ENCODE measurements around the gene PRLH. TPM values are rescaled to one million over a fixed set of nuclear protein-coding genes. Genes with fewer than 3 reads are reported as not detected.

PRLH gene
- not detected for total RNA-seq

GRCh38 chr2:237566401-237567235, at the start of gene PRLH:
PRLH (plus strand) TSS chr2:237566574; CDS start chr2:237566574, 0 bp downstream.
- Histone ChIP-seq H3K27me3 (no peaks in the 10 kb centered on the region), H3K4me1 (peaks cover under 1% of the 10 kb centered on the region), H3K36me3 (replicated peaks in 1 of 2; ENCODE audit: insufficient read depth in 1 of 2, low read depth in 2 of 2) (no peaks in the 10 kb centered on the region), H3K27ac (no peak within 1 kb of the TSS), H3K9me3 (no peaks in the 10 kb centered on the region), H3K4me3 (no peak within 1 kb of the TSS)
- DNase-seq: no peak
- TF ChIP-seq CTCF (IDR thresholded peaks at IDR 0.05): no peak
- TF ChIP-seq POLR2A (IDR thresholded peaks at IDR 0.05): no peak
- no peak for ATAC-seq
- 61 to 70% methylated on average over 24 to 31 of the region's 32 CpGs for WGBS, 2 donors
- intact Hi-C loops (cut with DNase I): loop anchor here (5.0 to 10.0 kb wide), 2 partner anchors 49 to 142 kb away; no protein-coding TSS in a partner anchor

- WGBS, 2 donors: 48 to 81% methylated on average over 4 of the region's 4 CpGs
- intact Hi-C loops (cut with DNase I): loop anchor here (5.0 kb wide), 1 partner anchor 50 kb away; the partner anchor contains the start of gene PRLH
- no peaks in the 10 kb centered on the region for H3K27me3 ChIP-seq
- TF ChIP-seq CTCF (IDR thresholded peaks at IDR 0.05): no peak
- no peak for TF ChIP-seq POLR2A (IDR thresholded peaks at IDR 0.05)
- peaks cover 13% of the 10 kb centered on the region for H3K4me1 ChIP-seq
- H3K27ac ChIP-seq: no peak overlapping the region
- DNase-seq: no peak
- no peak for ATAC-seq
- H3K4me3 ChIP-seq: no peak overlapping the region
- no peaks in the 10 kb centered on the region for H3K9me3 ChIP-seq
- H3K36me3 ChIP-seq (replicated peaks in 1 of 2; ENCODE audit: insufficient read depth in 1 of 2, low read depth in 2 of 2): no peaks in the 10 kb centered on the region
Observed at GRCh38 chr2:237517163-237517562, 49.2 kb upstream of the PRLH start.

- Histone ChIP-seq H3K36me3 (replicated peaks in 1 of 2; ENCODE audit: insufficient read depth in 1 of 2, low read depth in 2 of 2) (no peaks in the 10 kb centered on the region), H3K27me3 (no peaks in the 10 kb centered on the region), H3K27ac (no peak overlapping the region), H3K4me1 (peaks cover 7% of the 10 kb centered on the region), H3K9me3 (no peaks in the 10 kb centered on the region), H3K4me3 (no peak overlapping the region)
- intact Hi-C loops (cut with DNase I): loop anchor here (5.0 kb wide), 1 partner anchor 49 kb away; the partner anchor contains the start of gene PRLH
- WGBS, 2 donors: 74 to 87% methylated on average over 1 of the region's 1 CpG
- no peak for ATAC-seq
- DNase-seq: no peak
- TF ChIP-seq CTCF (IDR thresholded peaks at IDR 0.05) (no peak), POLR2A (IDR thresholded peaks at IDR 0.05) (no peak)
Observed at GRCh38 chr2:237517990-237518389, 48.4 kb upstream of the PRLH start.

- intact Hi-C loops (cut with DNase I): loop anchor here (5.0 kb wide), 1 partner anchor 48 kb away; the partner anchor contains the start of gene PRLH
- Histone ChIP-seq H3K4me1 (no peaks in the 10 kb centered on the region), H3K36me3 (replicated peaks in 1 of 2; ENCODE audit: insufficient read depth in 1 of 2, low read depth in 2 of 2) (no peaks in the 10 kb centered on the region), H3K4me3 (no peak overlapping the region), H3K27ac (no peak overlapping the region), H3K27me3 (no peaks in the 10 kb centered on the region), H3K9me3 (no peaks in the 10 kb centered on the region)
- no peak for ATAC-seq
- TF ChIP-seq CTCF (IDR thresholded peaks at IDR 0.05) (no peak), POLR2A (IDR thresholded peaks at IDR 0.05) (no peak)
- no peak for DNase-seq
- 69 to 85% methylated on average over 13 of the region's 14 CpGs for WGBS, 2 donors
Observed at GRCh38 chr2:237519506-237520245, 46.7 kb upstream of the PRLH start.

All from body of pancreas (tissue), 4 donors.